ENCODE data around the gene GOLM1. TPM values are rescaled to one million over a fixed set of nuclear protein-coding genes. Genes with fewer than 3 reads are reported as not detected.

The GOLM1 gene
- total and polyA plus RNA-seq, 9 of the 15 experiments (the other 6 are each of a cell fraction or from before 2014, with no cell fraction given) = 0.09 to 0.96 (median 0.40) TPM; not detected in 4

- Histone ChIP-seq H4K20me1 (replicated peaks; ENCODE audit: control insufficient read depth, insufficient read depth, low read length) (no peaks in the 10 kb centered on the region), H3K9me1 (ENCODE audit: control insufficient read depth, insufficient read depth, low read length) (no peaks in the 10 kb centered on the region), H3K9ac (ENCODE audit: insufficient read depth in 1 of 2, low read depth in 2 of 2, low read length in 2 of 2) (no peak overlapping the region), H3K4me1 (replicated peaks in 1 of 2; ENCODE audit: control insufficient read depth in 2 of 2, insufficient read depth in 2 of 2, low read length in 2 of 2) (no peaks in the 10 kb centered on the region), H3K9me3 (replicated peaks; ENCODE audit: control insufficient read depth, insufficient read depth, low read depth, low read length) (no peaks in the 10 kb centered on the region), H2AFZ (ENCODE audit: low read depth, low read length) (no peak overlapping the region), H3K4me2 (ENCODE audit: insufficient read depth, low read length) (no peak overlapping the region), H3K79me2 (ENCODE audit: control insufficient read depth, insufficient read depth, low read length) (no peaks in the 10 kb centered on the region), H3K4me3 (no peak overlapping the region), H3K36me3 (ENCODE audit: control insufficient read depth, insufficient read depth, low read length) (no peaks in the 10 kb centered on the region), H3K27ac (ENCODE audit: extremely low read depth, low read depth, low read length) (no peak overlapping the region), H3K27me3 (ENCODE audit: control insufficient read depth in 2 of 2, insufficient read depth in 2 of 2, low read length in 2 of 2) (peaks cover 0 to 18% of the 10 kb centered on the region in 2 experiments; a peak in 2 of 5 replicates)
- FAIRE-seq = no peak
- no peak for DNase-seq (ENCODE audit: extremely low read depth in 1 of 4, low spot score in 3 of 4)
- TF ChIP-seq PPARD (CRISPR knock-in tag; IDR thresholded peaks at IDR 0.05) (no peak), GABPA (tag; conservative IDR thresholded peaks at IDR 0.05; ENCODE audit: low read depth) (no peak), TCF7L2 (IDR thresholded peaks at IDR 0.05; ENCODE audit: low read depth, low read length) (no peak), TCFL5 (CRISPR knock-in tag; conservative IDR thresholded peaks at IDR 0.05) (no peak), CLOCK (CRISPR knock-in tag; IDR thresholded peaks at IDR 0.05; ENCODE audit: borderline replicate concordance) (no peak), ZNF436 (CRISPR knock-in tag; IDR thresholded peaks at IDR 0.05) (no peak), EWSR1 (IDR thresholded peaks at IDR 0.05; ENCODE audit: borderline replicate concordance, low read depth, partially characterized antibody) (no peak), ZNF24 (IDR thresholded peaks at IDR 0.05) (no peak), TSC22D4 (tag; IDR thresholded peaks at IDR 0.05) (no peak), CXXC5 (CRISPR knock-in tag; IDR thresholded peaks at IDR 0.05) (no peak), SREBF2 (CRISPR knock-in tag; IDR thresholded peaks at IDR 0.05) (no peak), ZNF175 (CRISPR knock-in tag; IDR thresholded peaks at IDR 0.05; ENCODE audit: low read depth) (no peak), ZNF583 (CRISPR knock-in tag; IDR thresholded peaks at IDR 0.05) (no peak)
- WGBS (ENCODE audit: insufficient coverage, low coverage, missing lambda C conversion rate) = 0% methylated on average over 5 of the region's 5 CpGs
- BruUV-seq (replicated peaks) = no TSS peak
- ChIA-PET CTCF (ENCODE audit: low intra/inter-chr PET ratio) (no interaction called here), POLR2A (interaction anchor here (1.4 kb wide), 1 partner anchor 12 kb away, joined by 4 read pairs; no protein-coding TSS in a partner anchor)
- in situ Hi-C loops (cut with MboI) (no loop called here), intact Hi-C loops (cut with micrococcal nuclease) (no loop called here)
- no peak for ATAC-seq
These were observed 12.7 kb upstream of the GOLM1 start for GRCh38 chr9:86112057-86112456.

All from K562 (cell line).